SK-N-SH treated with all-trans-retinoic acid at 6 μM for 48 hours (cell line): ENCODE measurements around the gene DIDO1.

Experiments
- ARNTL ChIP-seq: fragments of 450-650 bp; formaldehyde crosslinking; IDR thresholded peaks from 2 replicates; pipeline ENCODE4 v1.5.0; 2020; ENCODE audit warnings: low read depth, mild to moderate bottlenecking, moderate library complexity, borderline replicate concordance
- CSDC2 ChIP-seq: fragments of 250-450 bp; sonication (Bioruptor Pico); IDR thresholded peaks from 2 replicates; pipeline ENCODE4 v1.5.0; 2020; ENCODE audit warnings: mild to moderate bottlenecking, moderate library complexity
- ESRRG ChIP-seq: fragments of 250-450 bp; sonication (Bioruptor Pico); IDR thresholded peaks from 2 replicates; pipeline ENCODE4 v1.6.1; 2021; ENCODE audit warnings: mild to moderate bottlenecking
- GLIS3 ChIP-seq: fragments of 250-450 bp; sonication (Bioruptor Pico); IDR thresholded peaks from 2 replicates; pipeline ENCODE4 v1.5.0; 2020; ENCODE audit warnings: mild to moderate bottlenecking, moderate library complexity
- TSHZ2 ChIP-seq: fragments of 250-450 bp; sonication (Bioruptor Pico); IDR thresholded peaks from 2 replicates; pipeline ENCODE4 v1.5.0; 2020; ENCODE audit warnings: mild to moderate bottlenecking, moderate library complexity
- ZNF565 ChIP-seq: fragments of 450-650 bp; formaldehyde crosslinking; conservative IDR thresholded peaks from 2 replicates; pipeline ENCODE4 v1.5.0; 2020; ENCODE audit warnings: low read depth, mild to moderate bottlenecking, moderate library complexity
- ZNF70 ChIP-seq: fragments of 450-650 bp; formaldehyde crosslinking; IDR thresholded peaks from 2 replicates; pipeline ENCODE4 v1.5.0; 2020; ENCODE audit warnings: mild to moderate bottlenecking, moderate library complexity
- ZNF8 ChIP-seq: fragments of 450-650 bp; formaldehyde crosslinking; IDR thresholded peaks from 2 replicates; pipeline ENCODE4 v1.5.0; 2020; ENCODE audit warnings: mild to moderate bottlenecking, moderate library complexity

DNA sequence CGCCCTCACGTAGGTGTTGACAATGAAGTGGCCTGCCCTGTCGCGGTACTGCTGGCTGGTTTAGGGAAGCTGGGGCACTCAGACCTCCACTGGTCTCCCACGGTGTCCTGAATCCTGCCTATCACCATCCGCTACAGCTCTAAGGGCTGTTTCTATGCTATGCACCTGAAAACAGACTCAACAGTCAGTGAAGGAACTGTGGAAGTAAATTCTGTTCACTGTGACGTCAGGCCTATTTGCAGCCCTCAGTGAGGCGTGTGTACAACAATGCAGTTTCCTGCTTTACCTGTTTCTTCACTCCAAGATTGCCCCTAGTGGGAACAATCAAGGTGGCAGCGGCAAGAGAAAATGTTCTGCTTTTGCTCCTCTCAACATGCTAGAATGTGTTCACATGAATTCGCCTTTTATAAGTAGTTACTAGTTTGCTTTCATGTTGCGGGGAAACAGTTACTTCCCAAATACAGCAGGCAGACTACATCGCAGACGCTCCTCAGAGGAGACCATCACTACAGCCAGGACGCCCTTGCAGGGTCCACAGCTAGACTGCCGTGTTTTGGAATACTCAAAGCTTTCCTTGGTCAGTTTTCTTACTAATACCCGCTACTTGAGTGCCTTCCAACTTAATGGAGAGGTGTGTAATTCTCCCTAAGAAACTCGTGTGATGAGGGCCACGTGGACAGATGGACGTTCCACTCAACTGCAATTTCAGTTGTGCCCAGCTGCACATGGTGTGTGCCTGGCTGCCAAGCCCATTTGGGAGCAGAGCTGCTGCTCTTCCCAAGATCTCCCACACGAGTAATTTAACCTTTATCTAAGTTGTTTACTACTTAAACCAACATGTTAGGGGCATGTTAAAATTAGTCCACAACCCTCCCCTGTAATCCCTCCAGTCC lies 25.4 kb downstream of the DIDO1 start:
- TF ChIP-seq ESRRG (CRISPR knock-in tag) (no peak), TSHZ2 (CRISPR knock-in tag) (no peak), ZNF565 (CRISPR knock-in tag) (no peak), ARNTL (CRISPR knock-in tag) (no peak), CSDC2 (CRISPR knock-in tag) (no peak), ZNF8 (no peak), GLIS3 (no peak), ZNF70 (no peak)
